ENCODE results near the gene GUK1.

GRCh38 chr1:228172591-228173527, 32.8 kb downstream of the GUK1 start:
- TF ChIP-seq, protein P1, sequence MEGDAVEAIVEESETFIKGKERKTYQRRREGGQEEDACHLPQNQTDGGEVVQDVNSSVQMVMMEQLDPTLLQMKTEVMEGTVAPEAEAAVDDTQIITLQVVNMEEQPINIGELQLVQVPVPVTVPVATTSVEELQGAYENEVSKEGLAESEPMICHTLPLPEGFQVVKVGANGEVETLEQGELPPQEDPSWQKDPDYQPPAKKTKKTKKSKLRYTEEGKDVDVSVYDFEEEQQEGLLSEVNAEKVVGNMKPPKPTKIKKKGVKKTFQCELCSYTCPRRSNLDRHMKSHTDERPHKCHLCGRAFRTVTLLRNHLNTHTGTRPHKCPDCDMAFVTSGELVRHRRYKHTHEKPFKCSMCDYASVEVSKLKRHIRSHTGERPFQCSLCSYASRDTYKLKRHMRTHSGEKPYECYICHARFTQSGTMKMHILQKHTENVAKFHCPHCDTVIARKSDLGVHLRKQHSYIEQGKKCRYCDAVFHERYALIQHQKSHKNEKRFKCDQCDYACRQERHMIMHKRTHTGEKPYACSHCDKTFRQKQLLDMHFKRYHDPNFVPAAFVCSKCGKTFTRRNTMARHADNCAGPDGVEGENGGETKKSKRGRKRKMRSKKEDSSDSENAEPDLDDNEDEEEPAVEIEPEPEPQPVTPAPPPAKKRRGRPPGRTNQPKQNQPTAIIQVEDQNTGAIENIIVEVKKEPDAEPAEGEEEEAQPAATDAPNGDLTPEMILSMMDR (conservative IDR thresholded peaks at IDR 0.05 in 1 of 2, IDR thresholded peaks at IDR 0.05 in 1 of 2; ENCODE audit: extremely low read depth in 1 of 2, insufficient read depth in 1 of 2, low read depth in 1 of 2, low read length in 2 of 2): no peak
- no peak for TF ChIP-seq EZH2 (IDR thresholded peaks at IDR 0.05; ENCODE audit: borderline replicate concordance, low read length)
